GM10847 (cell line): Measurements from ENCODE around the gene VAPA.

ENCODE experiments used
- POLR2A ChIP-seq: IDR thresholded peaks from 2 replicates; pipeline ENCODE4 v1.6.1; 2011; ENCODE audit not compliant: insufficient read length; ENCODE audit errors: extremely low read depth

The VAPA gene

DNA sequence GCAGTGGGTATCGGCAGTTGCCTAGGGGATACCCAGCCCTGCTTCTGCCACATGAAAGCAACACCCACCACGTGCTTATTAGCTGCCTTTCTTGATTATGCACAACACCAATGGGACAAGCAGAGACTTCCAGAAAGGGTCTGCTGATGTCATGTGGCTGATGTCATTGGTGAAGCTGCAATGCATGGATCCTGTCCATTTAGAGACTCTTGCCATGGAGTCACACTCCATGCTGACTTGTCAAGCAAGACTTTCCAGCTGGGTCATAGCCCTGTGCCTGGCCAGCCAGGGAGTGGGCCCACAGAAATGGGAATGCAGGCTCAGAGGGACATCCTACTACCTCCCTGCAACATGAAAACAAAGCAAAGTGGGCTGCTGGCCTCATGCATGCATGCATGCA, 81.8 kb downstream of the VAPA start:
- TF ChIP-seq POLR2A = no peak

DNA sequence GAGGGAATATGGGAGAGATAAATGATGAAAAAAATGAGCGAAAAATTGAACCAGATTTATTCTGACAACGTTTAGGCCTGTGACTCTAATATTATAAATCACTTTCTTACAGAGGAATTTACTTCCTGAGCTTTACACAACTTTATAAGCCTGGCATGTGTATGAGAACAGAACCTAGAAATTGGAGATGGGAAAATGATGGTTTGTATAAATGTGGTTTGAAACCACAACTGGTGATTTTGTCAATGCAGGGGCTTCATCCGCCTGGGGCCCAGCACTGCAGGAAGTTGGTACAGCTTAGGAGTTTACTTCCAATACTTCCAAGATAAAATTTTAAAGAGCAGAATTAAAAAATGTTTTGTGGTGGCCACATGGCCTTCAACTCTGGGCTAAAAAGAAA, 82.3 kb downstream of the VAPA start:
- TF ChIP-seq POLR2A = no peak

GRCh38 chr18:9997711-9998110, 83.9 kb downstream of the VAPA start:
- TF ChIP-seq POLR2A = no peak

DNA sequence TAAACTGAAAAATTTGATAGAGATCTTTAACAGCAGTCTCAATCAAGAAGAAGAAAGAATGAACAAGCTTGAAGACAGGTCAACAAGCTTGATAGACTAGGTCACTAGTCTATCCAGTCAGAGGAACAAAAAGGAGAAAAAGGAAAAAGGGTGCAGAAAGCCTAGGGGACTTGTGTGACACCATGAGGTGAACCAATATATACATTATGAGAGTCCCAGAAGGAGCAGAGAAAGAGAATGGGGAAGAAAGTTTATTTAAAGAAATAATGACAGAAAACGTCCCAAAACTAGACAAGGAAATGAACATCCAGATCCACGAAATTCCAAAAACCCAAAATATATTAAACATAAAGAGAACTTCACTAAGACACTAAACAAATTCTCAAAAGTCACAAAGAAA, 84.5 kb downstream of the VAPA start:
- TF ChIP-seq POLR2A = no peak

- TF ChIP-seq POLR2A = no peak
These were observed 88.5 kb downstream of the VAPA start for GRCh38 chr18:10002280-10002679.

DNA sequence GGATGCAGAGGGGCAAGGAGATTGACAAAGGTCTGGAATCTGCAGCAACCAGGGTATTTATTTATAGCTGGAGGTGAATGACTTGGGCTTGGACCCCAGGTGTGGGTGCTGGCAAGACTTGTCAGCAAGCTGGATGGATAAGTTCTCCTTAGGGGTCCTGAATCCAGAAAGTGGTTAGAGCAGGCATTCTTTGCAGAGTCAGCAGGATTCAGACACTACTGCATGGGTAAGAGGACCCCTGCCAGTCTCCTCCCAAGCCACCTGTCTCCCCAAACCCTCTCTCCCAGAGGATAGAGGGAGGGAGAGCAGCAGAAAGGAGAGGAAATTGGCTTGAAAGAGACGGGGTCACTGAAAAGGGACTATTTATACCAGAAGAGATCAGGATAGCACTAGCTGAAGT, 89.5 kb downstream of the VAPA start:
- TF ChIP-seq POLR2A = no peak

- no peak for TF ChIP-seq POLR2A
These were observed 90.0 kb downstream of the VAPA start for GRCh38 chr18:10003866-10004265.

- TF ChIP-seq POLR2A = no peak
These were observed 92.6 kb downstream of the VAPA start for GRCh38 chr18:10006311-10006893.

GRCh38 chr18:10008006-10008647, 94.3 kb downstream of the VAPA start:
- no peak for TF ChIP-seq POLR2A
